Suprapubic skin (tissue), 4 donors: ENCODE results near the gene ADCYAP1R1.

Experiments
- EP300 ChIP-seq: sonication (generic); formaldehyde crosslinking; IDR thresholded peaks from one replicate; pipeline ENCODE4 v1.6.1; 2017; ENCODE audit warnings: antibody characterized with exemption
- POLR2A ChIP-seq, 2 donors: fragments of 450-650 bp; IDR thresholded peaks; one replicate each; pipeline ENCODE4 v1.6.1; 2017; ENCODE audit warnings: antibody characterized with exemption in 2 of 2, mild to moderate bottlenecking in 2 of 2, moderate library complexity in 2 of 2
- POLR2AphosphoS5 ChIP-seq, 3 donors: sonication (generic); formaldehyde crosslinking; IDR thresholded peaks; one replicate each; pipeline ENCODE4 v1.6.1; 2017; ENCODE audit warnings: antibody characterized with exemption in 3 of 3
- TF ChIP-seq, protein P1 (sequence below), 2 donors: fragments of 200-600 bp in 1 of 2; fragments of 450-650 bp in 1 of 2; sonication (generic) in 1 of 2; IDR thresholded peaks; one replicate each; pipeline ENCODE4 v1.5.1; 2016 to 2019; ENCODE audit warnings: antibody characterized with exemption in 2 of 2, mild to moderate bottlenecking in 1 of 2, moderate library complexity in 1 of 2

GRCh38 chr7:31046723-31047122, 5.4 kb upstream of the ADCYAP1R1 start:
- TF ChIP-seq EP300 (no peak), POLR2A (IDR thresholded peaks at IDR 0.05) (no peak), POLR2AphosphoS5 (IDR thresholded peaks at IDR 0.05) (no peak)
- TF ChIP-seq, protein P1, sequence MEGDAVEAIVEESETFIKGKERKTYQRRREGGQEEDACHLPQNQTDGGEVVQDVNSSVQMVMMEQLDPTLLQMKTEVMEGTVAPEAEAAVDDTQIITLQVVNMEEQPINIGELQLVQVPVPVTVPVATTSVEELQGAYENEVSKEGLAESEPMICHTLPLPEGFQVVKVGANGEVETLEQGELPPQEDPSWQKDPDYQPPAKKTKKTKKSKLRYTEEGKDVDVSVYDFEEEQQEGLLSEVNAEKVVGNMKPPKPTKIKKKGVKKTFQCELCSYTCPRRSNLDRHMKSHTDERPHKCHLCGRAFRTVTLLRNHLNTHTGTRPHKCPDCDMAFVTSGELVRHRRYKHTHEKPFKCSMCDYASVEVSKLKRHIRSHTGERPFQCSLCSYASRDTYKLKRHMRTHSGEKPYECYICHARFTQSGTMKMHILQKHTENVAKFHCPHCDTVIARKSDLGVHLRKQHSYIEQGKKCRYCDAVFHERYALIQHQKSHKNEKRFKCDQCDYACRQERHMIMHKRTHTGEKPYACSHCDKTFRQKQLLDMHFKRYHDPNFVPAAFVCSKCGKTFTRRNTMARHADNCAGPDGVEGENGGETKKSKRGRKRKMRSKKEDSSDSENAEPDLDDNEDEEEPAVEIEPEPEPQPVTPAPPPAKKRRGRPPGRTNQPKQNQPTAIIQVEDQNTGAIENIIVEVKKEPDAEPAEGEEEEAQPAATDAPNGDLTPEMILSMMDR (IDR thresholded peaks at IDR 0.05): no peak
